ENCODE data around the gene GRIP2. TPM values are rescaled to one million over a fixed set of nuclear protein-coding genes. Genes with fewer than 3 reads are reported as not detected.

GRIP2 gene
- total and polyA plus RNA-seq, 9 of the 15 experiments (the other 6 are each of a cell fraction or from before 2014, with no cell fraction given) = 0.01 TPM; not detected in 7

DNA sequence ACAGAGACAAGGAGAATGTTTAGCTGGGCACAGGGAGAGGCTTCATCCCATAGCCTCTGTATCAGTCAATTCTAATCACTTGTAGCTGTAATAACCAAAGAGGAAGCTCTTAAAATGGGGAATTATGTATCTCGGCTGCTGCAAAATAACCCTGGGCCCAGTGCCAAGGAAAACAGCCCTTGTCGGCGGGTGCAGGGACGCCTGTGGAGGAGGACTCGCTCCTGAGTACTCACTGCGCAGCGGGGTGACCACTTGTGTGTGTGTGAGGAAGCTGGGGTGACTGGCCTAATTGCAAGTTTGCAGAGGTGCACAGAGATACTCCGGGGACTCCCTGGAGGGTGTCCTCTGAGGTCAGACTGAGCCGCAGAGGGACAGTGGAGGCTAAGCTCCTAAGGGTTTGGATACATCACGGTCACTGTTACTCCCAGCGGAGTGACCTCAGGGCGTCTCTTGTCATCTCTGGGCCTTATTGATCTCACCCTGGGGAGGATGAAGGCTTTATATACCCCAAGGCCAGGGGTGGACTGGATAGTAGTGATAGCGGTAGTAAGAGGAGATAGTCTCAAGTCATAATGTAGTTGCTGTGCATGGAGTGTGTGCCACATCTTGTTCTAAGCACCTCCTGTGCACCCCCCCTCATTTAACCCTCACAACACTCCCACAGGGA lies 100.5 kb downstream of the GRIP2 start (continued):
- no peak for TF ChIP-seq RFX7 (CRISPR knock-in tag; IDR thresholded peaks at IDR 0.05)
- no peak for TF ChIP-seq NUFIP1 (IDR thresholded peaks at IDR 0.05; ENCODE audit: partially characterized antibody)
- no peak for TF ChIP-seq ZBED1 (IDR thresholded peaks at IDR 0.05)
- TF ChIP-seq TEAD1 (CRISPR knock-in tag; IDR thresholded peaks at IDR 0.05) = no peak
- TF ChIP-seq UBTF (IDR thresholded peaks at IDR 0.05; ENCODE audit: borderline replicate concordance in 1 of 2, low read depth in 2 of 2, low read length in 2 of 2) = no peak
- no peak for TF ChIP-seq E2F6 (IDR thresholded peaks at IDR 0.05; ENCODE audit: borderline replicate concordance in 1 of 2, extremely low read depth in 1 of 2, insufficient read depth in 1 of 2, insufficient read length in 1 of 2, low read depth in 1 of 2, low read length in 1 of 2, poor library complexity in 1 of 2, severe bottlenecking in 1 of 2)
- no peak for TF ChIP-seq THRAP3 (IDR thresholded peaks at IDR 0.05; ENCODE audit: borderline replicate concordance)
- no peak for TF ChIP-seq ZBTB17 (CRISPR knock-in tag; IDR thresholded peaks at IDR 0.05)
- TF ChIP-seq CHD2 (IDR thresholded peaks at IDR 0.05; ENCODE audit: low read depth, low read length) = no peak
- TF ChIP-seq ZFP36 (IDR thresholded peaks at IDR 0.05; ENCODE audit: low read depth, low read length, partially characterized antibody) = peak; percentile 16
- TF ChIP-seq NFIC (IDR thresholded peaks at IDR 0.05) = peak; percentile 97
- TF ChIP-seq CREBBP (IDR thresholded peaks at IDR 0.05; ENCODE audit: low read depth, low read length) = no peak
- no peak for TF ChIP-seq ADNP (tag; IDR thresholded peaks at IDR 0.05)
- TF ChIP-seq ESRRB (CRISPR knock-in tag; IDR thresholded peaks at IDR 0.05; ENCODE audit: borderline replicate concordance) = no peak
- TF ChIP-seq TEAD2 (tag; IDR thresholded peaks at IDR 0.05) = no peak
- TF ChIP-seq, protein P1, sequence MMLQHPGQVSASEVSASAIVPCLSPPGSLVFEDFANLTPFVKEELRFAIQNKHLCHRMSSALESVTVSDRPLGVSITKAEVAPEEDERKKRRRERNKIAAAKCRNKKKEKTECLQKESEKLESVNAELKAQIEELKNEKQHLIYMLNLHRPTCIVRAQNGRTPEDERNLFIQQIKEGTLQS (IDR thresholded peaks at IDR 0.05) = no peak
- TF ChIP-seq, protein P1 (CRISPR knock-in tag; conservative IDR thresholded peaks at IDR 0.05) = no peak
- TF ChIP-seq ZNF717 (CRISPR knock-in tag; IDR thresholded peaks at IDR 0.05) = no peak
- TF ChIP-seq HSF4 (CRISPR knock-in tag; IDR thresholded peaks at IDR 0.05; ENCODE audit: borderline replicate concordance) = no peak
- TF ChIP-seq CREB1 (IDR thresholded peaks at IDR 0.05) = peak; percentile 19; the same call in 1 of the 2 replicates
- TF ChIP-seq CREB1 (CRISPR knock-in tag; IDR thresholded peaks at IDR 0.05) = no peak
- no peak for TF ChIP-seq XRCC4 (IDR thresholded peaks at IDR 0.05; ENCODE audit: extremely low read depth, insufficient read depth, insufficient read length)
- TF ChIP-seq ZNF232 (CRISPR knock-in tag; IDR thresholded peaks at IDR 0.05) = no peak

Measured in K562 (cell line).